Jurkat, Clone E6-1 (cell line): Measurements from ENCODE around the gene HLX.

ENCODE experiments used
- DNase-seq: peaks from one replicate; pipeline ENCODE4 v3.0.0-alpha.2; 2011; ENCODE audit warnings: low read depth, low spot score
- H3K4me3 ChIP-seq: 2 replicates; pipeline ENCODE4 v1.5.1; 2011; ENCODE audit warnings: mild to moderate bottlenecking, low read length, control low read depth, moderate library complexity

Gene HLX

GRCh38 chr1:220918285-220918951, 39.2 kb downstream of the HLX start:
- no peak for DNase-seq
- no peak overlapping the region for H3K4me3 ChIP-seq

- no peak for DNase-seq
- H3K4me3 ChIP-seq: no peak overlapping the region
Measured at GRCh38 chr1:220920967-220921366, 41.7 kb downstream of the HLX start.

- H3K4me3 ChIP-seq: no peak overlapping the region
- DNase-seq: no peak
Measured at GRCh38 chr1:220921498-220921897, 42.3 kb downstream of the HLX start.

- no peak for DNase-seq
- no peak overlapping the region for H3K4me3 ChIP-seq
Measured at GRCh38 chr1:220921971-220922635, 42.9 kb downstream of the HLX start.

GRCh38 chr1:220922951-220923350, 43.7 kb downstream of the HLX start:
- no peak overlapping the region for H3K4me3 ChIP-seq
- DNase-seq: no peak

GRCh38 chr1:220924331-220924970, 45.2 kb downstream of the HLX start:
- no peak for DNase-seq
- no peak overlapping the region for H3K4me3 ChIP-seq

- H3K4me3 ChIP-seq: no peak overlapping the region
- DNase-seq: no peak
Measured at GRCh38 chr1:220925707-220926106, 46.5 kb downstream of the HLX start.

GRCh38 chr1:220926146-220926545, 46.9 kb downstream of the HLX start:
- H3K4me3 ChIP-seq: no peak overlapping the region
- no peak for DNase-seq

- DNase-seq: no peak
- no peak overlapping the region for H3K4me3 ChIP-seq
Measured at GRCh38 chr1:220927442-220927841, 48.2 kb downstream of the HLX start.

- no peak for DNase-seq
- no peak overlapping the region for H3K4me3 ChIP-seq
Measured at GRCh38 chr1:220928320-220928719, 49.1 kb downstream of the HLX start.

GRCh38 chr1:220928725-220929300, 49.6 kb downstream of the HLX start:
- no peak overlapping the region for H3K4me3 ChIP-seq
- no peak for DNase-seq

- no peak for DNase-seq
- H3K4me3 ChIP-seq: no peak overlapping the region
Measured at GRCh38 chr1:220929304-220929703, 50.1 kb downstream of the HLX start.
